ENCODE data around the gene ARL6IP1. TPM values are rescaled to one million over a fixed set of nuclear protein-coding genes. Genes with fewer than 3 reads are reported as not detected.
A peak's percentile ranks its signal among the peaks of the same experiment; 100 is the strongest.

ARL6IP1 gene
- 473 and 503 TPM in 2 replicates for total RNA-seq

DNA sequence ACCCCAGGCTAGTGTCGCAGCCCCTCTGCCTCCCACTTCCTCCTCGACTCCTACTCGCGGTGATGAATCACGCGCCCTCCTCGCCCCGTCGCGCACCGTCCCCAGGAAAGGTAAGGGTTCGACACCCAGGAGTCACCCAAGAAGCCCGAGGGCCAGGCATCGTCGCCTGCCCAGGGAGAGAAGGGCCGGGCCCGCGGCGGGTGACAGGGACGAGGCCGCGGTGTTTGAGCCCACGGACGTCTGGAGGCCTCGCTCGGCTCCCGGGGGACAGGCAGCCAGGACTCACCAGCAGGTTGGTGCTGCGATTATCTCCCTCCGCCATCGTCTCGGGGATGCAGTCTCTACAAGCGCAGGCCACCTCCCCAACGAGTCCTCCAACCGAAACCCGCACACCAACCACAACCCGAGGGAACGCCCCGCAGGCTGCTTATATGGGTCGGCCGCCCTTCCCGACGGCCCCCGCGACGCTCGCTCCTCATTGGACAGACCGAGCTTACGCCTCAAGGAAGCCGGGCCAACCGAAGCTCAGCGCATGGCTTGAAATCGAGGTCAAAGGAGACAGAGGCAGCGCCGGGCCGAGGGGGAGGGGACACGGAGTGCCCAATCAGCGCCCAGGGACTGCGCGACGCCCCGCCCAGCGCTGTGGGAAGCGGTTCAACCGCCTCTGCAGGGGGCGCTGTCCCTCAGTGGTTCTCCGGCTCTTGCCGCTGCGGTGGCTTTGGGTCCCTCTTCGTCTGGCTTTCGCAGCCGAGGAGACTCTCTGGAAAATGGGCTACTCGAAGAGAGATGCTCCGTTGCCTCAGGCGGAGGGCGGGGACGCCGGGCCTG is at the start of gene ARL6IP1:
ARL6IP1 (minus strand) TSS at position 405 of the 828 bp plus-strand sequence; CDS start at position 322, 83 bp downstream.
- DNase-seq (ENCODE audit: low read depth in 2 of 2) = peak; percentile 98 to 100

DNA sequence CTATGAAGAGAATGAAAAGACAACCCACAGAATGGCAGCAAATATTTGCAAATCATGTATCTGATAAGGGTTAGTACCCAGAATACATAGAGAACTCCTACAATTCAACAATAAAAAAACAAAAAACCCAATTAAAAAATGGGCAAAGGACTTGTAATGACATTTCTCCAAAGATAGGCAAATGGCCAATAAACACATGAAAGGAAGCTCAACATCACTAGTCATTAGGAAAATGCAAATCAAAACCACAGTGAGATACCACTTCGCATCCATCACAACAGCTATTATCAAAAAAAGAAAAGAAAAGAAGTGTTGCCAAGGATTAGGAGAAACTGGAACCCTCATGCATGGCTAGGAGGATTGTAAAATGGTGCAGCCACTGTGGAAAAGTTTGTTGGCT is 45.1 kb upstream of the ARL6IP1 start:
- DNase-seq (ENCODE audit: low read depth in 2 of 2) = no peak

DNA sequence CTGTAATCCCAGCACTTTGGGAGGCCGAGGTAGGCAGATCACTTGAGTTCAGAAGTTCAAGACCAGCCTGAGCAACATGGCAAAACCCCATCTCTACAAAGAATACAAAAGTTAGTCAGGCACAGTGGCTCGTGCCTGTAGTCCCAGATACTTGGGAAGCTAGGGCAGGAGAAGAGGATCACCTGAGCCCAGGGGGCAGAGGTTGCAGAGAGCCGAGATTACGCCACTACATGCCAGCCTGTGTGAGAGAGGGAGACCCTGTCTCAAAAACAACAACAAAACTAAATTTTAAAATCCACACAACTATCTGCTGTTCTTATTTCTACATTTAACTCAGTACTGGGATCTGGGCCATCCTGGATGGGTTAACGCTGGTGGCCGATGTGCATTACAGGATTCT is 41.2 kb upstream of the ARL6IP1 start:
- no peak for DNase-seq (ENCODE audit: low read depth in 2 of 2)

DNA sequence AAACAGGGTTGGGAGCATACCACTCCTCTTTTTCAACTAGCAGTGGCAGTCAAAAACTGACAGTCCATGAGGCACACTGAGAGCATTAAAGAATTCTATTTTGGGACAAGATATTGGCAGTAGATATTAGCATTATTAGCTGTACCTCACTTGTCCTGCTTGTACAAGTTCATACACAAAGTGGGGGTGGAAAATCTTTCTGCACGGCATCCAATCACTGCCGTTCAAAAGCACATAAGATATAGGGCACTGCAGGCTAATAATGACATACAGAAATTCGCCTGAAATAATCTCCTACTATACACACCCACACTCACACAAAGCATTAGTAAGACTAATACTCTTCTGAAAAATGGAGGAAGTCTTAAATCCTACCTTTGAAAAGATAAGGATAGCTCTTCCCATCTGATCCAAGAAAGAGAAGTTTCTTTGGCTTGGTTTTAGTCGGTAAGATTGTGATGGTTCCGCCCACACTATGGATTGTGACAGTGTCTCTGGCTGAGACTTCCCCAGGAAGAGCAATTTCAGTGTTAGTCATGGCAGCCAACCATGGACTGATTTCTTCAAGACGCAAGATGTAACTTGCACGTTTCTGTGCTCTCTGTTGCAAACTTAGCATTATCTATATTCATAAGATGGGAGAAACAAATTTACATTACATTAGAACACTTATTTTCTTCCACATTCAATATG is 40.6 kb upstream of the ARL6IP1 start:
- DNase-seq (ENCODE audit: low read depth in 2 of 2) = no peak

DNA sequence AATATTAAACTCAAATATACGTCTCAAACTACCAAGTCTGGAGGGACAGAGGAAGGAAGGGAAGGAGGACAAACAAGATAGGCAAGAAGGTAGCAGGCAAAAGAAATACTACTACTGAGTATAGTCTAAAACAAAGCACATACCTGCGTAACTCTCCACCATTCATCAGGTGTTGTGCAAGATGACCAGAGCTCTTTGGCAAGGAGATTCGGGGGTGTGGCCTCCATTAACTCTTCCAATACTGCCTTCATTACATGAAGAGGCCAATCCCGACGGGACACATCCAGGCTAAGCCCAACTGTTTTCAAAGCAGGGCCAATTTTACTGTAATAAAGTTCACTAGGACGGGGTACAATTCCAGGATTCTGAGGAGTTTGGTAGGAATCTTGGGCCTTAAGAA is 38.2 kb upstream of the ARL6IP1 start:
- no peak for DNase-seq (ENCODE audit: low read depth in 2 of 2)

DNA sequence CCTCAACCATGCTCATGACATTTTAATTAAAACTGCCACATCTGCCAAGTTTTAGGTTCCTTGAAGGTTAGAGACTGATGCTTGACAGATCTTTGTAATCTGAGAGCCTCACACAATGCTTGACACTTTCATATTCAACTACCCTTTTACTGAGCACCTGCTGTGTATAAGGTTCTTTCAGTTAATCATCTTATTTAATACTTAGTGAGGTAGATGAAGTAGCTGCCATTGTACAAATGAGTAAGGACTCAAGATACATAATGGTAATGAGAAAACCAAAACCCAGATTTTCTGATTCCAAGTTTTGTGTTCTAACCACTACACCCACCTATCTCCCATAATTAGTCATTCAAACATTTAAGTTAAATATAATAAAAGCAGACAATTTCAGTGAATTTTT is 35.4 kb upstream of the ARL6IP1 start:
- DNase-seq (ENCODE audit: low read depth in 2 of 2) = no peak

DNA sequence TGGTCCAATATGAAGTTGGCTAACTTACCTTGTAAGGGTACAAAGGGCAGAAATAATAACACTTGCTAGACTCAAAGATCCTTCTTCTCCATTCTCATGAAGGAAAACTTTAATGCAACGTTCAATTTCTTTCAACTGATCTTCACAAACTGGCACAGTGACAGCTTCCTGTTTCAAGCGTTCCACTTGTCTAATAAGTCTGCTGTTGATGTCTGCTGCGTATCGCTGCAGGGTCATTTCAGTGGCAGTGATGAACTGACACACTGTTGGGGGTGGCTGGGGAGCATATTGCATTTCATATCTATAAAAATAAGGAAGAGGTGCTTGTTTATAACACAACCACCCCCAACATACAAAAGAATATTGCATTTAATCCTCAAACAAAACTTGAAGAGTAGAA is 33.5 kb upstream of the ARL6IP1 start:
- no peak for DNase-seq (ENCODE audit: low read depth in 2 of 2)

DNA sequence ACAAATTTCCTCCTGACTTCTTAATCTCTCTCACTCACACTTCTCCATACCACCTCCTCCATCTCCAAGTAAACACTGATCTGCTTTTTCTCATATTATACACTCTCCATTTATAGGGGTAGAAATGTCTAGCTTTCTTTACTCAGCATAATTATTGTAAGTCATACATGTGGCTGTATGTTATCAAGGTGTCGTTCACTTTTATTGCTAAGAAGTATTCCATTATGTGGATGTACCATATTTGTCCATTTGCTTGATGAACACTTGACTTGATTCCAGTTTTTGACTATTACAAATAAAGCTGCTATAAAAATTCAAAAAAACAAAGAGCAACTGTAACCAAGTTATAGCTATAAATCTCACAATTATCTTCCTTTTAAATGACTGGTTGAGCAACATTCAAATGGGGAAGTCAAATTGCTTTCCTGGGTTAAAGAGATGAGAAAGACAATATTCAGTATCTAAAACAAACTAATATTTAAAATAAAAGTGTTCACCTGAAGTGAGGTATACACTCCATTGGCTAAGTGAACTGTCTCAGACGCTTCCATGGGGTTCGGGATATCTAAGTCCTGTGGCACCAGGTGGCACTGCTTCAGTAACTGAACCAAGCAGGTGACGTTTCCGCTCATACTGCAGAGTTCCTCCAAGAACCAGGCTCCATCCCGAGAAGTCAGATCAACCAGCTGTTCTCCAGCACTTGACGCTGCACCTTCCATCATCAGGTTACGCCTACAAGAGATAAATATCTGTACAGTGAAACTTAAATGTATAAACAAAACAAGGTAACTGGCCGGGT is 32.6 kb upstream of the ARL6IP1 start:
- no peak for DNase-seq (ENCODE audit: low read depth in 2 of 2)

DNA sequence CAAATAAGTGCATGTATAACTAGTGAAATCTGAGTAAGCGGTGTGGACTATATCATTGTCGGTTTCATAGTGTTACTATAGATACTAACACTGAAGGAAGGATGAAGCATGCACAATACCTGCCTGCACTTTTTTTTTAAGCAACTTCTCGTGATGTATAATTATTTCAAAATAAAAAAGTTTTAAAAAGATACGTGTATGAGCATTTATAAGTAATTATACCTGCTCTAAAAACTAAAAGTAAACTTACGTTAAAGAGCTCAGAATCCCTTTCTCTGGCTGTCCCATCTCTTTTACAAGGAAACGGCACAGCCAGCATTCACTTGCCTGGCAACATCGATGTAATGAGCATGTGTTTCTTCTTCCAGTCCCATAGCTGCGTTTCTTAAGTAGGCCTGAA is 31.3 kb upstream of the ARL6IP1 start:
- no peak for DNase-seq (ENCODE audit: low read depth in 2 of 2)

DNA sequence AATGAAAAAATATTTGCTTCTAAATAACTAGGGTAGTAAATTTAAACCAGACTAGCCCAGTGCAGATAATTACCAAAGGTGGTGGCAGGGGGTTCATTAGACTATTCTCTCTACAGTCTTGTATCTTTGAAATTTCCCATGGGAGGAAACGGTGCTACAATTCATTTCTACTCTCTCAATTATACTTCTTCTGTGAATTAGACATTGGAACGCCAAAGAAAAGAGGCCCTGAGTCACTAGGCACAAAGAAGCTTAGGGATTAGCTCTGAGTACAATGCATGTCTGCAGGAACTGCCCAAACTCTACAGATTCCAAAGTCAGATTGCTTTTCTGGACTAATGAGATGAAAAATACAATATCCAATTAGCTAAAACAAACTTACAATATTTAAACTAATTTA is 30.7 kb upstream of the ARL6IP1 start:
- DNase-seq (ENCODE audit: low read depth in 2 of 2) = no peak

DNA sequence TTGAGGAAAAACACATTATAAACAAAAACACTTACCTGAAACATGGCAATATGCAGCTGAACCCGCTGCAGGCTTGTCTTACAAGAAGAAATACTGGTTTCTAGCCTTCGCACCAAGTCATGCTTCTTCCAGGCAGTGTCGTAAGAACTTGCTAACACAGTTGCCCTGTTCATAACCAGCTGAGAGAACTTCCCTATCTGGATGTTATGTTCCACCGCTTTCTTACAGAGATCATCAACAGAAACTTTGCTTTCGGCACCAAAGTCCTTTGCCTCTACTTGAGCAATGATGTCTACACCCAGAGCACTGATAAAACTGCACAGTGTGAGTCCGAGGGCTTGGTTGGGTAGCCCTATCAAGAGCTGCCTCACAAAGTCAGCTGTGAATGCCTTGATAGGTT is 27.9 kb upstream of the ARL6IP1 start:
- no peak for DNase-seq (ENCODE audit: low read depth in 2 of 2)

DNA sequence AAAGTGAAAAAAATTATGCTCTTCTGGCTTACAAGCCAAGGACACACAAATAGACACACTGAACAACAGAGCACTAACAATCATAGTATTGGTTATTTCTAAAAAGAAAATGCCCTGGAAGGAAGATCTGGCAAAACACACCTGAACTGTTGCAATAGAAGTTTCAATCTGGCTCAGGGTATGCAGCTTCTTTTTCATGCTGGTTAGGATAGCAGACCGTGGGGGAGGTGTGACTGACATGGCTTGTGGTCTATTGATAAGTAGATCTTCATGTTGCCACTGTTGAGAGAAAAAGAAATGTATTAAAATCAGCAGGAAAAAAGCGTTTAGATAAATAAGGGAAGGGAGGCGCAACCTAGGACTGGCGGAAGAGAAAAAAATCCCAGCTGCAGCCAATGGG is 26.5 kb upstream of the ARL6IP1 start:
- no peak for DNase-seq (ENCODE audit: low read depth in 2 of 2)

DNA sequence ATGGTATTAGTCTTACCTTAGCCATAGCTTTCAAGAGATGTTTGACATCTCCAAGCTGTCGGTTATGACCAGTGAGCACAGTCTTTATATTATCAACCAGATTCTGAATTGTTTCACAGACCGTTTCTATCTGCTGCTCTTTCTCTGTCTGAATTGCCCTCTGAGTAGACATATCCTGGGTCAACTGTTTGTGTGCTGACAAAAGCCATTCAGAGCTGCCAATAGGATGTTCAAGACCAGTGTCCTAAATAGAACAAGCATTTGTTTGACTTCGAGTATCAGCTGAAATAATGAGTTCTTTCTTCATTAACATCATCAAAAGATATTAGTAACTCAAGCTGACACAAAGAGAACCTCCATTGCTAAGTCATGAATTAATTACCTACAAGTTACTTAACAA is 14.9 kb upstream of the ARL6IP1 start:
- DNase-seq (ENCODE audit: low read depth in 2 of 2) = no peak

DNA sequence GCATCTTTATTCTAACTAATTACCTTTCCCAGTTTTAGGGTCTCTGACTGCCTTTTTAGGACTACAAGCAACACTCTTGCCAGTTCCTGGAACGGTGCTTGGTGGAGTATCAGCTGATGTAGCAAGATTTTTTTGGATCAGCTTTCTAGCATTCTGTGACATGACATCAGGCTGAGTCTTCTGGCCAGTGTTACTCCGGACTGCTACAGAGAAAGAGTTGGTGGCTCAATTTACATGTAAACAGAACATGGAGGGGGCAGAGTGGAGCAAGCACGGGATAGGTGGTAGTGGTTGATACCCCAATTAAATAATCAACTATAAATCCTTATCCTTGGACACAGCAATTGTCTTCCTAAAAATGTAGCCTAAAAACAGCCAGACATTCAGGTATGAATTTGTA is 10.6 kb upstream of the ARL6IP1 start:
- no peak for DNase-seq (ENCODE audit: low read depth in 2 of 2)

DNA sequence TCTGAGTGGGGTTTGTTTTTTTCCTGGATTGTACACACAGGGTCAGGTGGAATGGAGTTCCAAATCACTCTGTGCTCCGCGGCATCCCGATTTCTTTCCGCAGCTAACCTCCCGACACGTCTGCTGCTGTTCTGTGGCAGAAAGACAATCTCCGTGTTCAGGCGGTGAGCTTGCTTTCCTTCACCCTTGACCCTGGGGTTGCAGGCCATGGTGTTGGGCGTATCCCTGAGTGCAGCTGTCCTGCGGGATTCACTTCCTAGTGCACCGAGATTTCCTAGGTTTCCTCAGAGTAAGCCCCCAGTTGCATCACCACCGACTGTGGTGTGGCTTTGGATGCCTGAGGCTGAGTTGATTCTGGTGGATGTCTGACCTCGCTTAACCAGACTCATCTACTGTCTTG is 7.8 kb upstream of the ARL6IP1 start:
- no peak for DNase-seq (ENCODE audit: low read depth in 2 of 2)

DNA sequence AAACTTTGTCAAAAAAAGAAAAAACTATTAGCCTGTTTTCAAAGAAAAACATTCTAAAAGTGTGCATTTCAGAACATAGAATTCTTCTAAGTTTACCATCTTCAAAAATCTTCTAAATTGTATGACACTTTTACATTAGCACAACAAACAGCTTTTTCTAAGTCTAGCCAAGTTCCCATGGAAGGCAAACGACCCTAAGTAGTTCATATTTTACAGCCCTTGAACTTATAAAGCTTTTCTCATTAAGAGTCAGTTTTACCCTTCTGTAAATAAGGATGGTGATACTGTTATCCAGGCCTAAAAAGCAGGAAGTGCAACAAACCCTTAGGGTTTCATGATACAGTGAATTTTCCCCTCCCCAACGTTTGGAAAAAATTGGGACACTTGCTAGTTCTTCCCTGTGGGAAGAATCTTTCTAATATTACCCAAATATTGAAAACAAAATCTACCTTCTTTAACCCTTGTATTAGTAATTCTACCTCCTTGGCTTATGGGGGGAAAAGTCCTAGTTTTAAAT is 4.0 kb upstream of the ARL6IP1 start:
- DNase-seq (ENCODE audit: low read depth in 2 of 2) = no peak

DNA sequence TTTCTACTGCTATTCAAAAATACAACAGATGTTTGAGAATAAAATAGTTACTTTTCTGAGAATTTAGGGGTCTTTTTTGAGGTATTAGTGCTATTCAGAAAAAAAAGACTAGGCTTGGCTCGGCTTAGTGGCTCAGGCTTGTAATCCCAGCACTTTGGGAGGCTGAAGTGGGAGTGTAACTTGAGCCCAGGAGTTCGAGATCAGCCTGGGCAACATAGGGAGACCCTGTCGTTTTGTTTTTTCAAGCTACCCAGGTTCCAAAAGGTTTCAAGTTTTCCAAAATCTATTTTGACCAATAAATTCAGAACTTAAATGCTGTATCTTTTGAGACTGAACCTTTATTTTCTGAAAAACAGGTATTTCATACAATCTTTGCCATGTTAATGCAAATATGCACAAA is 3.2 kb upstream of the ARL6IP1 start:
- DNase-seq (ENCODE audit: low read depth in 2 of 2) = no peak

DNA sequence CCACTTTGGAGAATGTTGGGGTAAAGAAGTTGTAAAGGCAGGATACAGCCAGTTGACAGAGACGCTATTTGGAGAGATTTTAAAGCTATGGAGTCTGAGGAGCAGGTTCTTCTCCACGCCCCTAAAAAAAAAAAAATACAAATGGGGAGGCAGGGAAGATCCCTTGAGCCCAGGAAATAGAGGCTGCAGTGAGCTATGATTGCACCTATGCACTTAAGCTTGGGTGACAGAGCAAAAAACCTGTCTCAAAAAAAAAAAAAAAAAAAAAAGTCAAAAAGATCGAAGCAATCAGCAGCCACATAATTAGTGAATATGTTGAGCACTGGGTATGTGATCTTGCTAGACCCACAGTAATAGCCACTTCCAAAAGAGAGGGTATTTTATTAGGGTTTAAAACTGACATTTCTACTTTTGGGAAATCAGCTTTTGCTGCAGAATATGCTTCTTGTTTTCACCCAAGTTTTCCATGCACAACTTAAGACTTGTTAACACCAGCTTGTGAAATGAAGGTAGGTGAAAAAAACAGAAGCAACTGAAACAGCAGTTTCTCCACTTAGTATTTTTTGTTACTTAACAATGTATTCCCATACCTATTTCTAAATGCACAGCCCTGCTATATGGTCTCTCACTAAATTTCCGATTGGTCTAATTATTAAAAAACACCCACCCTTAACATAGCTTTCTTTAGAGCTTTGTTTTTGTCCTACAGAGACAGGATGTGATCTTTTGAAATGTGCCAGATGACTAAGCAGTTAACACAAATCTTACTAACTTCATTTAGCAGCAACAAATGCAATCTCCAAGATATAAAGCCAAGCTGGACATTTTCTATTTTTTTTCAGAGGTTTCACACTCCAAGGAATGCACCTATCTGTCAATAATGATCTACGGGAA is 2.5 kb upstream of the ARL6IP1 start:
- DNase-seq (ENCODE audit: low read depth in 2 of 2) = peak in 1 of 2 donors; percentile 81

DNA sequence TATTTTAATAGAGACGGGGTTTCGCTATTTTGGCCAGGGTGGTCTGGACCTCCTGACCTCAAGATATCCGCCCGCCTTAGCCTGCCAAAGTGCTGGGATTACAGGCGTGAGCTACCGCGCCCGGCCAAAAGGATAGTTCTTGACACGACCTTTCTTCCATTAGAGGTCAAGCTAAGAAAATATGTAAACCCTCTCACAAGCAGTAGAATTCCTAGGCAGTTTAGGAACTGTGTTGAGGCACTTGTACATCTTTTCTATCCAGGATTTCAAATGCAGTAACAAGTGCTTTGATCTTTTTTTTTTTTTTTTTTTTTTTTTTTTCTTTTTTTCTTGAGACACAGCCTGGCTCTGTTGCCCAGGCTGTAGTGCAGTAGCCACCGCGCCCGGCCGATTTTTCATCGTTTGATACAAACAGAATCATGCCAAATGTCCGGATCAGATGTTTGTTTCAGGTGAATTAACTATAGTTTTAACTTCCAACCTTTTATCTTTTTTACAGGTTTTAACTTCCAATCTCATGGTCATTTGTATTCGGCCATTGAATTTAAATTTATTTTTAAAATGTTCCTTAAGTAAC is 1.5 kb upstream of the ARL6IP1 start:
- DNase-seq (ENCODE audit: low read depth in 2 of 2) = no peak

DNA sequence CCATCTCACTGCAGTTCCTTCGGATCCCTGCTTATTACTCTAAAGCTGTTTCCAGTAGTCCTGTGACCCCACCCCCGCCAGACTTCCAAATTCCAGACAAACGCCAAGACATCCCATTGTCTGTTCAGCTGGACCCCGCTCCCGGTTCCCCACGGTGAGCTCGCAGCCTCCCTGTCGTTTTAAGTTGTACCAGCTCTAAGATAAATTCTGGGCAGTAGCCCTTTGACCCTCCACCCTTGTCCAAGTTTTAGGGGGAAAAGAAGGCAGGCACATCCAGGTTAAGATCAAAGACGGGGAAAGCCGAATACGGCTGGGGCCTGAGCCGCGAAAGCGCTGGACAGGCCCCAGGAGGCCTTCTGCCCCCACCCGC is 589 bp downstream of the ARL6IP1 start:
- DNase-seq (ENCODE audit: low read depth in 2 of 2) = peak in 1 of 2 donors; percentile 32

DNA sequence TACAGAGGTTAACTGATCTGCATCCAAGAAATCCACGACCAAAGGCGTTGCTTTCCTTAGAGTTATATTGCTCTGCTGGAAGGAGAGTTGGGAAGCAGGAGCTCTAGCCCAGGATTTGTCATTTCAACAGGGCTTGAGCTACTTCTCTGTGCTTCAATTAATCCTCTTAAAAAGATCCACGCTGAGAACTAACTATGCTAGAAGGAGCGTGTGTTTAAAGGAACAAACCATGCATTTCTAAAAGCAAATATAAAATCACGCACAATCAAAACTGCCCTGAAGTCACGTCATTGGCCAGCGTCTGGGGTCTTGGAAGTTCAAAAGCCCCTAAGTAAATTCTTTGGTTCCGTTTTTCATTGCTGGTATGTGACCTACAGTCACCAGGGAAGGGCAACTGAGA is 1.1 kb downstream of the ARL6IP1 start:
- DNase-seq (ENCODE audit: low read depth in 2 of 2) = no peak

All from dermis microvascular lymphatic vessel endothelial cell (primary cell).